Hepatocyte (in vitro differentiated cells): Measurements from ENCODE around the gene SEMA4A. TPM values are rescaled to one million over a fixed set of nuclear protein-coding genes. Genes with fewer than 3 reads are reported as not detected.

Experiments
- DNase-seq: peaks from one replicate; pipeline ENCODE4 v3.0.0-alpha.2; 2016; ENCODE audit warnings: low spot score
- H2AFZ ChIP-seq: fragments of 200-600 bp; sonication (generic); 2 replicates; pipeline ENCODE4 v1.6.0; 2016; ENCODE audit warnings: antibody characterized with exemption, mild to moderate bottlenecking
- H3K27ac ChIP-seq: fragments of 200-600 bp; sonication (generic); 2 replicates; pipeline ENCODE4 v1.5.1; 2016; ENCODE audit warnings: mild to moderate bottlenecking
- H3K27me3 ChIP-seq: fragments of 200-600 bp; sonication (generic); 2 replicates; pipeline ENCODE4 v1.6.1; 2016
- H3K36me3 ChIP-seq: fragments of 200-600 bp; sonication (generic); replicated peaks from 2 replicates; pipeline ENCODE4 v1.5.1; 2016; ENCODE audit warnings: low read depth; ENCODE audit not compliant: insufficient read depth
- H3K4me1 ChIP-seq: fragments of 200-600 bp; sonication (generic); 2 replicates; pipeline ENCODE4 v1.5.1; 2016; ENCODE audit warnings: mild to moderate bottlenecking, moderate library complexity; ENCODE audit not compliant: insufficient read depth
- H3K4me2 ChIP-seq: fragments of 200-600 bp; sonication (generic); 2 replicates; pipeline ENCODE4 v1.6.0; 2016
- H3K4me3 ChIP-seq: fragments of 200-600 bp; sonication (generic); 2 replicates; pipeline ENCODE4 v1.5.1; 2016; ENCODE audit warnings: mild to moderate bottlenecking
- H3K79me2 ChIP-seq: fragments of 200-600 bp; sonication (generic); 2 replicates; pipeline ENCODE4 v1.6.0; 2017; ENCODE audit warnings: mild to moderate bottlenecking
- H3K9me2 ChIP-seq: fragments of 200-600 bp; sonication (generic); replicated peaks from 2 replicates; pipeline ENCODE4 v1.6.0; 2017; ENCODE audit warnings: mild to moderate bottlenecking; ENCODE audit not compliant: insufficient read depth
- H3K9me3 ChIP-seq: fragments of 200-600 bp; sonication (generic); 2 replicates; pipeline ENCODE4 v1.5.1; 2016; ENCODE audit warnings: low read depth, mild to moderate bottlenecking
- H4K20me1 ChIP-seq: fragments of 200-600 bp; sonication (generic); 2 replicates; pipeline ENCODE4 v1.6.0; 2016; ENCODE audit warnings: mild to moderate bottlenecking; ENCODE audit not compliant: insufficient read depth, poor library complexity, severe bottlenecking
- EZH2 ChIP-seq: fragments of 200-600 bp; sonication (generic); IDR thresholded peaks from 2 replicates; pipeline ENCODE4 v1.6.1; 2016; ENCODE audit warnings: antibody characterized with exemption, mild to moderate bottlenecking, borderline replicate concordance
- EZH2phosphoT487 ChIP-seq: fragments of 200-600 bp; sonication (generic); IDR thresholded peaks from one replicate; pipeline ENCODE4 v1.6.1; 2018; ENCODE audit warnings: antibody characterized with exemption, mild to moderate bottlenecking, low read depth, moderate library complexity; ENCODE audit not compliant: unreplicated experiment, severe bottlenecking
- WGBS: methylation state at CpG from one replicate; pipeline ENCODE4 v1.1.6; 2016; ENCODE audit warnings: low lambda C conversion rate; ENCODE audit errors: missing lambda C conversion rate; 5-methylcytosine and 5-hydroxymethylcytosine counted together
- polyA plus RNA-seq: library from polyadenylated mRNA; unstranded; fragments of >200 nt; fragmentation: Nextera tagmentation; extraction: Ambion mirVana; gene quantifications from 2 replicates; pipeline ENCODE4 v1.2.1, GENCODE V29; 2016
- total RNA-seq: library from RNA; depleted of rRNA; stranded (reverse); fragments of >200 nt; gene quantifications from 2 replicates; pipeline ENCODE4 v1.2.3, GENCODE V29; 2014
- TF ChIP-seq, protein P1 (sequence below): fragments of 200-600 bp; sonication (generic); IDR thresholded peaks from 2 replicates; pipeline ENCODE4 v1.5.1; 2016; ENCODE audit warnings: antibody characterized with exemption, mild to moderate bottlenecking; ENCODE audit not compliant: poor library complexity

SEMA4A gene
- total and polyA plus RNA-seq, 2 experiments from 2014 or later, result 1.3 to 2.1 TPM

DNA sequence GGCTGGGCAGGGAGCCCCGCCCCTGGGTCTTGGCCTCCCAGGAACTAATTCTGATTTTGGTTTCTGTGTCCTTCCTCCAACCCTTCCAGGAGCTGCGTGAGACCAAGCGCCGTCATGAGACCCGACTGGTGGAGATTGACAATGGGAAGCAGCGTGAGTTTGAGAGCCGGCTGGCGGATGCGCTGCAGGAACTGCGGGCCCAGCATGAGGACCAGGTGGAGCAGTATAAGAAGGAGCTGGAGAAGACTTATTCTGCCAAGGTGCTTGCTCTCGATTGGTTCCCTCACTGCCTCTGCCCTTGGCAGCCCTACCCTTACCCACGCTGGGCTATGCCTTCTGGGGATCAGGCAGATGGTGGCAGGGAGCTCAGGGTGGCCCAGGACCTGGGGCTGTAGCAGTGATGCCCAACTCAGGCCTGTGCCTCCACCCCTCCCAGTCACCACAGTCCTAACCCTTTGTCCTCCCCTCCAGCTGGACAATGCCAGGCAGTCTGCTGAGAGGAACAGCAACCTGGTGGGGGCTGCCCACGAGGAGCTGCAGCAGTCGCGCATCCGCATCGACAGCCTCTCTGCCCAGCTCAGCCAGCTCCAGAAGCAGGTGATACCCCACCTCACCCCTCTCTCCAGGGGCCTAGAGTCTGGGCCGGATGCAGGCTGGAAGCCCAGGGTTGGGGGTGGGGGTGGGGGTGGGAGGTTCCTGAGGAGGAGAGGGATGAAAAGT, 18.5 kb upstream of the SEMA4A start:
- H3K36me3 ChIP-seq, result no peaks in the 10 kb centered on the region
- 96% methylated on average over 18 of the region's 18 CpGs for WGBS
- peaks cover 21% of the 10 kb centered on the region for H3K79me2 ChIP-seq
- no peak overlapping the region for H3K27ac ChIP-seq
- H3K9me2 ChIP-seq, result no peaks in the 10 kb centered on the region
- peaks cover 2% of the 10 kb centered on the region for H3K4me1 ChIP-seq
- no peak for DNase-seq
- H4K20me1 ChIP-seq, result no peaks in the 10 kb centered on the region
- H3K9me3 ChIP-seq, result no peaks in the 10 kb centered on the region
- TF ChIP-seq, protein P1, sequence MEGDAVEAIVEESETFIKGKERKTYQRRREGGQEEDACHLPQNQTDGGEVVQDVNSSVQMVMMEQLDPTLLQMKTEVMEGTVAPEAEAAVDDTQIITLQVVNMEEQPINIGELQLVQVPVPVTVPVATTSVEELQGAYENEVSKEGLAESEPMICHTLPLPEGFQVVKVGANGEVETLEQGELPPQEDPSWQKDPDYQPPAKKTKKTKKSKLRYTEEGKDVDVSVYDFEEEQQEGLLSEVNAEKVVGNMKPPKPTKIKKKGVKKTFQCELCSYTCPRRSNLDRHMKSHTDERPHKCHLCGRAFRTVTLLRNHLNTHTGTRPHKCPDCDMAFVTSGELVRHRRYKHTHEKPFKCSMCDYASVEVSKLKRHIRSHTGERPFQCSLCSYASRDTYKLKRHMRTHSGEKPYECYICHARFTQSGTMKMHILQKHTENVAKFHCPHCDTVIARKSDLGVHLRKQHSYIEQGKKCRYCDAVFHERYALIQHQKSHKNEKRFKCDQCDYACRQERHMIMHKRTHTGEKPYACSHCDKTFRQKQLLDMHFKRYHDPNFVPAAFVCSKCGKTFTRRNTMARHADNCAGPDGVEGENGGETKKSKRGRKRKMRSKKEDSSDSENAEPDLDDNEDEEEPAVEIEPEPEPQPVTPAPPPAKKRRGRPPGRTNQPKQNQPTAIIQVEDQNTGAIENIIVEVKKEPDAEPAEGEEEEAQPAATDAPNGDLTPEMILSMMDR, result no peak
- TF ChIP-seq EZH2, result no peak
- no peak for TF ChIP-seq EZH2phosphoT487
- H3K27me3 ChIP-seq, result no peaks in the 10 kb centered on the region
- H2AFZ ChIP-seq, result no peak overlapping the region
- no peak overlapping the region for H3K4me2 ChIP-seq
- no peak overlapping the region for H3K4me3 ChIP-seq

DNA sequence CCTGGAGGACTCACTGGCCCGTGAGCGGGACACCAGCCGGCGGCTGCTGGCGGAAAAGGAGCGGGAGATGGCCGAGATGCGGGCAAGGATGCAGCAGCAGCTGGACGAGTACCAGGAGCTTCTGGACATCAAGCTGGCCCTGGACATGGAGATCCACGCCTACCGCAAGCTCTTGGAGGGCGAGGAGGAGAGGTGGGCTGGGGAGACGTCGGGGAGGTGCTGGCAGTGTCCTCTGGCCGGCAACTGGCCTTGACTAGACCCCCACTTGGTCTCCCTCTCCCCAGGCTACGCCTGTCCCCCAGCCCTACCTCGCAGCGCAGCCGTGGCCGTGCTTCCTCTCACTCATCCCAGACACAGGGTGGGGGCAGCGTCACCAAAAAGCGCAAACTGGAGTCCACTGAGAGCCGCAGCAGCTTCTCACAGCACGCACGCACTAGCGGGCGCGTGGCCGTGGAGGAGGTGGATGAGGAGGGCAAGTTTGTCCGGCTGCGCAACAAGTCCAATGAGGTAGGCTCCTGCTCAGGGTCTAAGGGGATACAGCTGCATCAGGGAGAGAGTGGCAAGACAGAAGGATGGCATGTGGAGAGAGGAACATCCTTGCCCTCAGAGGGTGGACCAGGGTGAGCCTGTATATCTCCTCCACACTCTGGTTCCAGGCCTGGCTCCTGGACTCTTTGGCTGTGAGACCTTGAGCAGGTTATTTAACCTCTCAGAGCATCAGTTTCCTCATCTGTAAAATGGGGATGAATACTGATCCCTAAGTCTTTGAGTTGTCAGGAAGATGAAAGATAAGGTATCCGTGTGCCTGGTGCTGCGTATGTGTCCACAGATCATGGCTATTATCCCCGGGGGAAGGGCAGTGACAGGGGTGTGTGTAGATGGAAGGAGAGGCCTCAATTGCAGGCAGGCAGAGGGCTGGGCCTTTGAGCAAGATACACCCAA, 17.2 kb upstream of the SEMA4A start:
- WGBS, result 96% methylated on average over 33 of the region's 34 CpGs

DNA sequence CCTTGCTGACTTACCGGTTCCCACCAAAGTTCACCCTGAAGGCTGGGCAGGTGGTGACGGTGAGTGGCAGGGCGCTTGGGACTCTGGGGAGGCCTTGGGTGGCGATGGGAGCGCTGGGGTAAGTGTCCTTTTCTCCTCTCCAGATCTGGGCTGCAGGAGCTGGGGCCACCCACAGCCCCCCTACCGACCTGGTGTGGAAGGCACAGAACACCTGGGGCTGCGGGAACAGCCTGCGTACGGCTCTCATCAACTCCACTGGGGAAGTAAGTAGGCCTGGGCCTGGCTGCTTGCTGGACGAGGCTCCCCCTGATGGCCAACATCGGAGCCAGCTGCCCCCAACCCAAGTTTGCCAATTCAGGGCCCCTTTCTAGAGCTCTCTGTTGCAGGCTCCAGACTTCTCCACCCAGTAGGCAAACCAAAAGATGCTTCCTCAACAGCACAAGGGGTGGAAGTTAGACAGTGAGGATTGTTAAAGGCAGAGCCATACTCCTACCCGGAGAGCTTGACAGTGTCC, 16.4 kb upstream of the SEMA4A start:
- DNase-seq, result no peak
- TF ChIP-seq EZH2phosphoT487, result no peak
- TF ChIP-seq, protein P1, result peak; percentile 13
- H4K20me1 ChIP-seq, result no peaks in the 10 kb centered on the region
- H2AFZ ChIP-seq, result no peak overlapping the region
- no peaks in the 10 kb centered on the region for H3K9me3 ChIP-seq
- no peaks in the 10 kb centered on the region for H3K36me3 ChIP-seq
- no peaks in the 10 kb centered on the region for H3K27me3 ChIP-seq
- no peak overlapping the region for H3K27ac ChIP-seq
- H3K4me1 ChIP-seq, result no peaks in the 10 kb centered on the region
- H3K9me2 ChIP-seq, result no peaks in the 10 kb centered on the region
- no peak overlapping the region for H3K4me3 ChIP-seq
- WGBS, result 81% methylated on average over 12 of the region's 12 CpGs
- H3K4me2 ChIP-seq, result no peak overlapping the region
- H3K79me2 ChIP-seq, result peaks cover 7% of the 10 kb centered on the region

More for the DNA sequence above, 17.2 kb upstream of the SEMA4A start:
- Histone ChIP-seq H3K79me2 (peaks cover 15% of the 10 kb centered on the region), H3K4me2 (no peak overlapping the region), H3K36me3 (no peaks in the 10 kb centered on the region), H4K20me1 (no peaks in the 10 kb centered on the region), H3K9me2 (no peaks in the 10 kb centered on the region), H2AFZ (no peak overlapping the region), H3K4me1 (no peaks in the 10 kb centered on the region), H3K27me3 (no peaks in the 10 kb centered on the region), H3K4me3 (no peak overlapping the region), H3K9me3 (no peaks in the 10 kb centered on the region), H3K27ac (no peak overlapping the region)
- TF ChIP-seq EZH2 (no peak), EZH2phosphoT487 (no peak)
- TF ChIP-seq, protein P1, result no peak
- DNase-seq, result no peak
